Measurements from ENCODE around the gene KCNQ1. TPM values are rescaled to one million over a fixed set of nuclear protein-coding genes. Genes with fewer than 3 reads are reported as not detected.

KCNQ1 gene
- total RNA-seq, 2 donors from 2014 or later = 4.4 to 25.3 TPM

DNA sequence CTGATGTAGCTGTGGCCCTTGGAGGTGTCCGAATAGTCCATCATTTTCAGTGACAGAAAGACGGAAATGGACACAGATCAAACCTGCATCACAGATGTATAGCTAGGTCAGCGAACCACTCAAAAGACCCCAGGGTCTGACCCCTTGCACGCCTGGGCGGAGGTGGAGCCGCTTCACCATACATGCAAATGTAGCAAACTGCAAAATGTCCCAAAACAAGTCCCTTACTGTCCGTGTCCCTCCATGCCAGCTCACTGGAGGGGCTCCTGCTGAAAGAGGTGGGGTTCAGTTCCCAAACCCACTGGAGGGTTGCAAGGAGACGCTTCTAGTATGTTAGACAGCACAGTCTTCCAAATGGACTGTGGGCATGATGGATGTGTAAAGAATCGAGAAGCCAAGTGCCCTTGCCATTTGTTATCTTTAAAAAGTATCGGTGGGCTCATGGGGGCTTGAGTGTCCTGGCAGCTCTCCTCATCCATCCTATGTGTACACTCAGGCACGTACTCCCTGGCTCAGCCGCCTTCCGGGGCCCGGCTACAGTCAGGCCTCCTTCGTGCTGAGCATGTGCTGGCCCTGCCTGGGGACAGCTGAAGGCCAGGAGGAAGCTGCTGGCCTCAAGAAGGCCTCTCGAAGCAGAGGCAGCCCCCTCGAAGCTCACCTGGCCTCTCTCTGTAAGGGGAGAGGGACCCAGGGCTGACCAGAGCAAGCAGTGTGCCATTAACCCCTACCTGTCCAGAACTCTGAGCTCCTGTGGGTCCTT lies 275.2 kb downstream of the KCNQ1 start:
- no peak for TF ChIP-seq CTCF (IDR thresholded peaks at IDR 0.05)
- DNase-seq (ENCODE audit: low spot score) = no peak
- Histone ChIP-seq H3K27me3 (replicated peaks; ENCODE audit: insufficient read depth) (no peaks in the 10 kb centered on the region), H3K9me3 (no peaks in the 10 kb centered on the region), H3K27ac (no peak overlapping the region), H3K4me1 (ENCODE audit: control insufficient read depth in 1 of 2, low read depth in 2 of 2) (no peaks in the 10 kb centered on the region), H3K36me3 (no peaks in the 10 kb centered on the region), H3K4me3 (no peak overlapping the region)
- ATAC-seq (ENCODE audit: insufficient number of reproducible peaks, low FRiP score, low read depth) = no peak

DNA sequence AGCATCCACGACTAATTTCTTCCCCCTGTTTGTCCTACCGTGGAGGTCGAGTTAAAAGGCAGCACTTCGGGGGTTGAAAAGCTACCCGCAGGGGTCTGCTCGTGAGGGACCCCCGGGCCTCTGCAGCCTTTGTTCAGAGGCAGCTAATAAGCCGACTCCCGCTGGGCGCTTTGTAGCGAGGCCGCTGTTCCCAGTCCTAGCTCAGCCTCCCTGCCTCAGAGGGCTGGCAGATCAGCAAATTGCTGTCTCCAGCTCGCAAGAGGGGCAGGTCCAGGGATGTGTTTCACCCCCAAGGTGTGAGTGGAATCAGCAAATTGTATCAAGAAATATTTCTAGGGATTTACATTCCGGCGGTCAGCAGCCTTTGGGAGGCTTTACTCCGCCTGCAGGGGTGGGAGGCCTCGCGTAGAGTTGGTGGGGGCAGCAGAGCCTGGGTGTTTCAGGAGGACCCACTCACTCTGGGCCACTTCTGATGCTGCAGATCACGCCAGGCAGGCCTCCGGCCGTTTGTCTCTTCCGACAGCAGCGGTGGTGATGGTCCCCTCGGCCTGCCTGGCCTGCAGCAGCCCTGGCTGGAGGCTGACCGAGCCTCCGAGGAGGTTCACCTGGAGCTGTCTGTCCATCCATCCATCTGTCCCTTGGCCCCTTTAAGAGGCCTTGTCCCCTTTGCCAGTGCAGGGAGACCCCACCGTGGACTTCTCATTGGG lies 276.6 kb downstream of the KCNQ1 start:
- no peak for DNase-seq (ENCODE audit: low spot score)
- TF ChIP-seq CTCF (IDR thresholded peaks at IDR 0.05) = no peak
- no peak overlapping the region for H3K4me3 ChIP-seq
- ATAC-seq (ENCODE audit: insufficient number of reproducible peaks, low FRiP score, low read depth) = no peak
- H3K4me1 ChIP-seq (ENCODE audit: control insufficient read depth in 1 of 2, low read depth in 2 of 2) = no peaks in the 10 kb centered on the region
- H3K27me3 ChIP-seq (replicated peaks; ENCODE audit: insufficient read depth) = no peaks in the 10 kb centered on the region
- no peak overlapping the region for H3K27ac ChIP-seq
- no peaks in the 10 kb centered on the region for H3K36me3 ChIP-seq
- H3K9me3 ChIP-seq = no peaks in the 10 kb centered on the region

DNA sequence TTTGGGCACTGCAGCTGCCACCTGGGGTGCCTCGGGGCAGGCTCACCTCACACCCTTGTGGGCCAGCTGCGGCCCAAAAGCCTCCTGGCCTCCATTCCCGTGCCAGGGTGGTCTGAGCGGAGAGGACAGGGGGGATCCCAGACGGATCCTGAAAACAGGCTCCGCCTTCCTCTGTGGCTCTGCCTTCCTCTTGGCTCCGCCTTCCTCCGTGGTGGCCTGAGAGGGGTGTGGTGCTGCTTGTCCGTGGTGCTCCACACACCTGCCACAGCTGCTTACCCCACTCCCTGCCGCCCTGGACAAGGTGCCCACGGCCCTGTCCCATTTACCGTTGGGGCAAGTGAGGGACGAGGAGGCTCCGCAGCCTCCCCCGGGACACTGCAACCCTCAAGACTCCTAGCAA lies 278.1 kb downstream of the KCNQ1 start:
- no peak for TF ChIP-seq CTCF (IDR thresholded peaks at IDR 0.05)
- no peaks in the 10 kb centered on the region for H3K27me3 ChIP-seq (replicated peaks; ENCODE audit: insufficient read depth)
- H3K9me3 ChIP-seq = no peaks in the 10 kb centered on the region
- H3K4me1 ChIP-seq (ENCODE audit: control insufficient read depth in 1 of 2, low read depth in 2 of 2) = no peaks in the 10 kb centered on the region
- no peak overlapping the region for H3K27ac ChIP-seq
- DNase-seq (ENCODE audit: low spot score) (no peak), ATAC-seq (ENCODE audit: insufficient number of reproducible peaks, low FRiP score, low read depth) (no peak)
- H3K36me3 ChIP-seq = no peaks in the 10 kb centered on the region
- H3K4me3 ChIP-seq = no peak overlapping the region

GRCh38 chr11:2724104-2724503 lies 279.3 kb downstream of the KCNQ1 start:
- ATAC-seq (ENCODE audit: insufficient number of reproducible peaks, low FRiP score, low read depth) = no peak

More at GRCh38 chr11:2724104-2724503, 279.3 kb downstream of the KCNQ1 start:
- no peaks in the 10 kb centered on the region for H3K9me3 ChIP-seq
- DNase-seq (ENCODE audit: low spot score) = no peak
- no peaks in the 10 kb centered on the region for H3K36me3 ChIP-seq
- H3K27me3 ChIP-seq (replicated peaks; ENCODE audit: insufficient read depth) = no peaks in the 10 kb centered on the region
- H3K4me3 ChIP-seq = no peak overlapping the region
- no peak overlapping the region for H3K27ac ChIP-seq
- TF ChIP-seq CTCF (IDR thresholded peaks at IDR 0.05) = no peak
- H3K4me1 ChIP-seq (ENCODE audit: control insufficient read depth in 1 of 2, low read depth in 2 of 2) = no peaks in the 10 kb centered on the region
